GM23338 (cell line): ENCODE data around the gene C1QA. TPM values are rescaled to one million over a fixed set of nuclear protein-coding genes. Genes with fewer than 3 reads are reported as not detected.

Source experiments
- ATAC-seq: fragments of 200-7000 bp; cut with Tn5 transposase; 3 replicates; pipeline ENCODE4 v1.9.1; 2020
- DNase-seq: peaks from one replicate; pipeline ENCODE4 v3.0.0-alpha.2; 2015; ENCODE audit warnings: low spot score
- H2AFZ ChIP-seq: fragments of 200-600 bp; sonication (generic); 2 replicates; pipeline ENCODE4 v1.8.0; 2016; ENCODE audit warnings: antibody characterized with exemption, mild to moderate bottlenecking, moderate library complexity
- H3F3A ChIP-seq: fragments of 200-600 bp; sonication (generic); replicated peaks from 2 replicates; pipeline ENCODE4 v1.8.0; 2017; ENCODE audit warnings: antibody characterized with exemption, mixed run types, low read depth
- H3K27ac ChIP-seq: fragments of 200-600 bp; sonication (generic); 2 replicates; pipeline ENCODE4 v1.6.1; 2016; ENCODE audit warnings: low read depth
- H3K27me3 ChIP-seq: fragments of 200-600 bp; sonication (generic); 2 replicates; pipeline ENCODE4 v1.8.0; 2016; ENCODE audit warnings: mild to moderate bottlenecking, mixed run types, moderate library complexity; ENCODE audit not compliant: insufficient read depth
- H3K36me3 ChIP-seq: fragments of 200-600 bp; sonication (generic); 2 replicates; pipeline ENCODE4 v1.8.0; 2016; ENCODE audit warnings: mild to moderate bottlenecking; ENCODE audit not compliant: insufficient read depth
- H3K4me1 ChIP-seq: fragments of 200-600 bp; sonication (generic); 2 replicates; pipeline ENCODE4 v1.8.0; 2016; ENCODE audit warnings: mild to moderate bottlenecking, moderate library complexity; ENCODE audit not compliant: insufficient read depth
- H3K4me2 ChIP-seq: fragments of 200-600 bp; sonication (generic); 2 replicates; pipeline ENCODE4 v1.7.1; 2017; ENCODE audit warnings: mixed run types
- H3K4me3 ChIP-seq: fragments of 200-600 bp; sonication (generic); 2 replicates; pipeline ENCODE4 v1.6.1; 2016; ENCODE audit warnings: mixed run types
- H3K79me2 ChIP-seq: fragments of 200-600 bp; sonication (generic); replicated peaks from 2 replicates; pipeline ENCODE4 v1.8.0; 2017; ENCODE audit warnings: mild to moderate bottlenecking; ENCODE audit not compliant: insufficient read depth
- H3K9me2 ChIP-seq: fragments of 200-600 bp; sonication (generic); 2 replicates; pipeline ENCODE4 v1.8.0; 2017; ENCODE audit not compliant: insufficient read depth
- H4K20me1 ChIP-seq: fragments of 200-600 bp; sonication (generic); replicated peaks from 2 replicates; pipeline ENCODE4 v1.8.0; 2017; ENCODE audit warnings: mild to moderate bottlenecking; ENCODE audit not compliant: insufficient read depth
- H3K27ac Mint-ChIP-seq: 2 replicates; pipeline ENCODE4 v1.8.0; 2020; ENCODE audit warnings: inconsistent platforms, mild to moderate bottlenecking, moderate library complexity, mixed read lengths
- H3K27me3 Mint-ChIP-seq: 3 replicates; pipeline ENCODE4 v1.8.0; 2022; ENCODE audit warnings: low read depth, mild to moderate bottlenecking, moderate library complexity, mixed read lengths, inconsistent platforms; ENCODE audit not compliant: insufficient read depth, poor library complexity
- H3K36me3 Mint-ChIP-seq: 3 replicates; pipeline ENCODE4 v1.8.0; 2021; ENCODE audit warnings: low read depth, mild to moderate bottlenecking, inconsistent platforms, moderate library complexity, mixed read lengths
- H3K4me1 Mint-ChIP-seq: 3 replicates; pipeline ENCODE4 v1.8.0; 2020; ENCODE audit warnings: mild to moderate bottlenecking, inconsistent platforms, mixed read lengths
- H3K4me3 Mint-ChIP-seq: 3 replicates; pipeline ENCODE4 v1.8.0; 2021; ENCODE audit warnings: moderate library complexity, mild to moderate bottlenecking, inconsistent platforms, mixed read lengths
- H3K9me3 Mint-ChIP-seq: 3 replicates; pipeline ENCODE4 v1.8.0; 2020; ENCODE audit warnings: moderate library complexity, mild to moderate bottlenecking, inconsistent platforms, mixed read lengths
- CREB1 ChIP-seq: fragments of 250-450 bp; sonication (Bioruptor Pico); IDR thresholded peaks from 2 replicates; pipeline ENCODE4 v1.5.0; 2020; ENCODE audit warnings: low read depth, mild to moderate bottlenecking, moderate library complexity
- CTCF ChIP-seq, 2 experiments: fragments of 200-600 bp in 1 of 2; sonication (generic) in 1 of 2; conservative IDR thresholded peaks; 2 replicates each; pipeline versions ENCODE4 v1.5.1 to v1.6.1; 2016 to 2017; ENCODE audit warnings: antibody characterized with exemption in 2 of 2, low read depth in 2 of 2, mild to moderate bottlenecking in 2 of 2, moderate library complexity in 1 of 2
- ETS1 ChIP-seq: IDR thresholded peaks from 2 replicates; pipeline ENCODE4 v1.6.1; 2016; ENCODE audit warnings: antibody characterized with exemption
- EZH2 ChIP-seq: fragments of 200-600 bp; sonication (generic); IDR thresholded peaks from one replicate; pipeline ENCODE4 v1.8.0; 2017; ENCODE audit warnings: antibody characterized with exemption, mild to moderate bottlenecking, low read depth; ENCODE audit not compliant: unreplicated experiment
- JUNB ChIP-seq: IDR thresholded peaks from one replicate; pipeline ENCODE4 v1.6.1; 2016; ENCODE audit warnings: antibody characterized with exemption; ENCODE audit not compliant: unreplicated experiment
- NANOG ChIP-seq: IDR thresholded peaks from 2 replicates; pipeline ENCODE4 v1.6.1; 2016; ENCODE audit warnings: antibody characterized with exemption, borderline replicate concordance
- POLR2AphosphoS5 ChIP-seq: IDR thresholded peaks from 2 replicates; pipeline ENCODE4 v1.6.1; 2016; ENCODE audit warnings: antibody characterized with exemption, low read depth
- REST ChIP-seq: IDR thresholded peaks from one replicate; pipeline ENCODE4 v1.6.1; 2018; ENCODE audit warnings: antibody characterized with exemption; ENCODE audit not compliant: unreplicated experiment
- STAT1 ChIP-seq: IDR thresholded peaks from one replicate; pipeline ENCODE4 v1.6.1; 2016; ENCODE audit warnings: antibody characterized with exemption; ENCODE audit not compliant: unreplicated experiment
- ZNF114 ChIP-seq: fragments of 250-450 bp; sonication (Bioruptor Pico); IDR thresholded peaks from 2 replicates; pipeline ENCODE4 v1.5.0; 2020; ENCODE audit warnings: mild to moderate bottlenecking, moderate library complexity
- ZNF331 ChIP-seq: fragments of 250-450 bp; sonication (Bioruptor Pico); IDR thresholded peaks from 2 replicates; pipeline ENCODE4 v1.5.0; 2020; ENCODE audit warnings: low read depth, mild to moderate bottlenecking, moderate library complexity
- ZNF462 ChIP-seq: fragments of 250-450 bp; sonication (Bioruptor Pico); IDR thresholded peaks from 2 replicates; pipeline ENCODE4 v1.5.0; 2020; ENCODE audit warnings: mild to moderate bottlenecking, moderate library complexity
- polyA plus RNA-seq: library from polyadenylated mRNA; unstranded; fragments of >200 nt; fragmentation: Nextera tagmentation; extraction: Ambion mirVana; gene quantifications from 2 replicates; pipeline ENCODE4 v1.2.1, GENCODE V29; 2016
- total RNA-seq: library from RNA; depleted of rRNA; stranded (reverse); fragments of >200 nt; shearing (Covaris generic); gene quantifications from 2 replicates; pipeline ENCODE4 v1.2.3, GENCODE V29; 2014

Gene C1QA
- total and polyA plus RNA-seq, 2 experiments from 2014 or later: not detected

- Histone ChIP-seq H3K79me2 (no peaks in the 10 kb centered on the region), H4K20me1 (0 out of 2 replicates have a peak, but pooled peaks cover 3% of the 10 kb centered on the region), H3K4me1 (0 out of 2 replicates have a peak, but pooled peaks cover 6% of the 10 kb centered on the region), H3K9me2 (no peaks in the 10 kb centered on the region), H2AFZ (no peak overlapping the region), H3K4me3 (no peak overlapping the region), H3K27me3 (no peaks in the 10 kb centered on the region), H3K27ac (no peak overlapping the region), H3K4me2 (no peak overlapping the region), H3K36me3 (no peaks in the 10 kb centered on the region), H3F3A (no peaks in the 10 kb centered on the region)
- Mint-ChIP-seq H3K27me3 (peaks cover 9% of the 10 kb centered on the region), H3K4me3 (no peak overlapping the region), H3K4me1 (peaks cover 12% of the 10 kb centered on the region), H3K27ac (no peak overlapping the region), H3K36me3 (no peaks in the 10 kb centered on the region), H3K9me3 (no peaks in the 10 kb centered on the region)
- no peak for DNase-seq
- no peak for ATAC-seq
- TF ChIP-seq CREB1 (CRISPR knock-in tag): no peak
- TF ChIP-seq EZH2: no peak
- no peak for TF ChIP-seq STAT1
- no peak for TF ChIP-seq JUNB
- TF ChIP-seq REST: no peak
- TF ChIP-seq CTCF (conservative IDR thresholded peaks at IDR 0.05; ENCODE audit: low read depth in 2 of 2): no peak
- no peak for TF ChIP-seq ZNF114
- TF ChIP-seq NANOG: no peak
- no peak for TF ChIP-seq POLR2AphosphoS5
- no peak for TF ChIP-seq ZNF462 (CRISPR knock-in tag)
- TF ChIP-seq ZNF331 (CRISPR knock-in tag): no peak
- no peak for TF ChIP-seq ETS1
Observed at GRCh38 chr1:22615886-22616285, 20.5 kb upstream of the C1QA start.
